ENCODE measurements around the gene RNF167.

DNA sequence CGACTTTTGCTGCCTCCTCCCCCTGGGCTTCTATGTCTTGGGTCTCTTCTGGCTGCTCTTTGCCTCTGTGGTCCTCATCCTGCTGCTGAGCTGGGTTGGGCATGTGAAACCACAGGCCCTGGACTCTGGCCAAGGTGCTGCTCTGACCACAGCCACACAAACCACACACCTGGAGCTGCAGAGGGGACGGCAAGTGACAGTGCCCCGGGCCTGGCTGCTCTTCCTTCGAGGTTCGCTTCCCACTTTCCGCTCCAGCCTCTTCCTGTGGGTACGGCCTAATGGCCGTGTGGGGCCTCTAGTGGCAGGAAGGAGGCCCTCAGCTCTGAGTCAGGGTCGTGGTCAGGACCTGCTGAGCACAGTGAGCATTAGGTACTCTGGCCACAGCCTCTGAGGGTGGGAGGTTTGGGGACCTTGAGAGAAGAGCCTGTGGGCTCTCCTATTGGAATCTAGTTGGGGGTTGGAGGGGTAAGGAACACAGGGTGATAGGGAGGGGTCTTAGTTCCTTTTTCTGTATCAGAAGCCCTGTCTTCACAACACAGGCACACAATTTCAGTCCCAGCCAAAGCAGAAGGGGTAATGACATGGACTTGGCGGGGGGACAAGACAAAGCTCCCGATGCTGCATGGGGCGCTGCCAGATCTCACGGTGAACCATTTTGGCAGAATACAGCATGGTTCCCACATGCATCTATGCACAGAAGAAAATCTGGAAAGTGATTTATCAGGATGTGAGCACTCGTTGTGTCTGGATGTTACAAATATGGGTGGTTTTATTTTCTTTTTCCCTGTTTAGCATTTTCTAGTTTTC lies 5.7 kb upstream of the RNF167 start:
- TF ChIP-seq, protein P1, sequence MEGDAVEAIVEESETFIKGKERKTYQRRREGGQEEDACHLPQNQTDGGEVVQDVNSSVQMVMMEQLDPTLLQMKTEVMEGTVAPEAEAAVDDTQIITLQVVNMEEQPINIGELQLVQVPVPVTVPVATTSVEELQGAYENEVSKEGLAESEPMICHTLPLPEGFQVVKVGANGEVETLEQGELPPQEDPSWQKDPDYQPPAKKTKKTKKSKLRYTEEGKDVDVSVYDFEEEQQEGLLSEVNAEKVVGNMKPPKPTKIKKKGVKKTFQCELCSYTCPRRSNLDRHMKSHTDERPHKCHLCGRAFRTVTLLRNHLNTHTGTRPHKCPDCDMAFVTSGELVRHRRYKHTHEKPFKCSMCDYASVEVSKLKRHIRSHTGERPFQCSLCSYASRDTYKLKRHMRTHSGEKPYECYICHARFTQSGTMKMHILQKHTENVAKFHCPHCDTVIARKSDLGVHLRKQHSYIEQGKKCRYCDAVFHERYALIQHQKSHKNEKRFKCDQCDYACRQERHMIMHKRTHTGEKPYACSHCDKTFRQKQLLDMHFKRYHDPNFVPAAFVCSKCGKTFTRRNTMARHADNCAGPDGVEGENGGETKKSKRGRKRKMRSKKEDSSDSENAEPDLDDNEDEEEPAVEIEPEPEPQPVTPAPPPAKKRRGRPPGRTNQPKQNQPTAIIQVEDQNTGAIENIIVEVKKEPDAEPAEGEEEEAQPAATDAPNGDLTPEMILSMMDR (IDR thresholded peaks at IDR 0.05; ENCODE audit: poor library complexity, severe bottlenecking), result no peak
- no peak for TF ChIP-seq POLR2AphosphoS5 (IDR thresholded peaks at IDR 0.05)
- no peak for TF ChIP-seq TAF1 (IDR thresholded peaks at IDR 0.05; ENCODE audit: low read depth)
